ENCODE data around the gene GPC3.

Gene GPC3

DNA sequence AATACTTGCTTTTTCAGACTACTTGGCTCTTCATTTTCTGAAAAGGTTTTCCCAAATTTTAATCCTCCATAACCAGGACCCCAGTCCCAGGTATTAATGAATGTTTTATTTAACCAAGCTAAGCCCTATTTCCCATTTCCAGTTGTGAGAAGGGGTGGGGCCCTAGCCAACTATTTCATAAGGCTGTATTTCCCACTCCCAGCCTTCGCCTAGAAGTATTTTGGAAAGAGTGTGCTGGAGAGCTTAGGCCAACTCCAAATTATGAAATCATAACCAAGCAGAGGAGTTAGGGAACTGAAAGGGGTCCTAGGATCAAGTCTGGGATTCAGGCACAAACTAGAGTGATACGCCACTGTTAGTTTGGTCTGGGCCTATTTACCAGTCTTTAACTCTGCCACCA is 421.7 kb downstream of the GPC3 start:
- H3K4me1 ChIP-seq (ENCODE audit: insufficient read depth, low read length, severe bottlenecking), result no peaks in the 10 kb centered on the region

DNA sequence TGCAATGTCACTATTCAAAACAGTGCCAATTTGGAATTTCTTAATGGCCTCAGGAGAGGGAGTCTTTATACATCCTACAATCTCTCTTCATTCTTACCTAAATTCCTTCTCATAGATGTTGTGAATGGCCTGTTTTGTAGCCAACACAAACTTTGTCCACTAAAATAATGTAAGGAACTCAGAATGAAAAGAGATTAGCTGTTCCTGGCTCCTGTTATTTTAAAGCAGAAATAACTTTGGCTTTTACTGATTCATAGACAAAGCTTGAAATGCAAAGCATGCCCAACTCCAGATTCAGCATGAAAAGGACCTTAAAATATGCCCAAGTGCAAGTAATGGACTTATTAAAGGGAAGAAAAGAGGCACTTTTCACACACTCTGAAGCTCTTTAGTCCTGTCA is 424.1 kb downstream of the GPC3 start:
- no peaks in the 10 kb centered on the region for H3K9me2 ChIP-seq (ENCODE audit: low read depth, low read length)
- H3K4me3 ChIP-seq (ENCODE audit: low read depth, low read length, poor library complexity, severe bottlenecking), result no peak overlapping the region
- TF ChIP-seq, protein P1, sequence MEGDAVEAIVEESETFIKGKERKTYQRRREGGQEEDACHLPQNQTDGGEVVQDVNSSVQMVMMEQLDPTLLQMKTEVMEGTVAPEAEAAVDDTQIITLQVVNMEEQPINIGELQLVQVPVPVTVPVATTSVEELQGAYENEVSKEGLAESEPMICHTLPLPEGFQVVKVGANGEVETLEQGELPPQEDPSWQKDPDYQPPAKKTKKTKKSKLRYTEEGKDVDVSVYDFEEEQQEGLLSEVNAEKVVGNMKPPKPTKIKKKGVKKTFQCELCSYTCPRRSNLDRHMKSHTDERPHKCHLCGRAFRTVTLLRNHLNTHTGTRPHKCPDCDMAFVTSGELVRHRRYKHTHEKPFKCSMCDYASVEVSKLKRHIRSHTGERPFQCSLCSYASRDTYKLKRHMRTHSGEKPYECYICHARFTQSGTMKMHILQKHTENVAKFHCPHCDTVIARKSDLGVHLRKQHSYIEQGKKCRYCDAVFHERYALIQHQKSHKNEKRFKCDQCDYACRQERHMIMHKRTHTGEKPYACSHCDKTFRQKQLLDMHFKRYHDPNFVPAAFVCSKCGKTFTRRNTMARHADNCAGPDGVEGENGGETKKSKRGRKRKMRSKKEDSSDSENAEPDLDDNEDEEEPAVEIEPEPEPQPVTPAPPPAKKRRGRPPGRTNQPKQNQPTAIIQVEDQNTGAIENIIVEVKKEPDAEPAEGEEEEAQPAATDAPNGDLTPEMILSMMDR (IDR thresholded peaks at IDR 0.05; ENCODE audit: low read length), result no peak
- no peak for TF ChIP-seq EZH2 (IDR thresholded peaks at IDR 0.05; ENCODE audit: borderline replicate concordance, low read length)
- H3K27me3 ChIP-seq (ENCODE audit: insufficient read depth, low read length), result no peaks in the 10 kb centered on the region
- H3K4me2 ChIP-seq (ENCODE audit: low read length), result no peak overlapping the region
- H3F3A ChIP-seq (ENCODE audit: insufficient read depth, low read length), result no peaks in the 10 kb centered on the region
- no peak overlapping the region for H3K9ac ChIP-seq (ENCODE audit: low read length)
- no peaks in the 10 kb centered on the region for H4K20me1 ChIP-seq (ENCODE audit: insufficient read depth, low read length)
- H3K9me3 ChIP-seq (ENCODE audit: low read length), result no peaks in the 10 kb centered on the region
- no peaks in the 10 kb centered on the region for H3K36me3 ChIP-seq (ENCODE audit: insufficient read depth, low read length)
- H3K27ac ChIP-seq (ENCODE audit: low read depth, low read length, poor library complexity, severe bottlenecking), result no peak overlapping the region
- H2AFZ ChIP-seq (ENCODE audit: low read length), result no peak overlapping the region
- H3K4me1 ChIP-seq (ENCODE audit: insufficient read depth, low read length, severe bottlenecking), result no peaks in the 10 kb centered on the region
- no peaks in the 10 kb centered on the region for H3K79me2 ChIP-seq (ENCODE audit: insufficient read depth, low read length)

More for the DNA sequence above, 421.7 kb downstream of the GPC3 start:
- no peaks in the 10 kb centered on the region for H3K27me3 ChIP-seq (ENCODE audit: insufficient read depth, low read length)
- H3K27ac ChIP-seq (ENCODE audit: low read depth, low read length, poor library complexity, severe bottlenecking), result no peak overlapping the region
- TF ChIP-seq, protein P1 (IDR thresholded peaks at IDR 0.05; ENCODE audit: low read length), result no peak
- TF ChIP-seq EZH2 (IDR thresholded peaks at IDR 0.05; ENCODE audit: borderline replicate concordance, low read length), result no peak
- no peak overlapping the region for H3K4me2 ChIP-seq (ENCODE audit: low read length)
- no peaks in the 10 kb centered on the region for H3K9me3 ChIP-seq (ENCODE audit: low read length)
- H3K9ac ChIP-seq (ENCODE audit: low read length), result no peak overlapping the region
- no peaks in the 10 kb centered on the region for H3K9me2 ChIP-seq (ENCODE audit: low read depth, low read length)
- H3K79me2 ChIP-seq (ENCODE audit: insufficient read depth, low read length), result no peaks in the 10 kb centered on the region
- H4K20me1 ChIP-seq (ENCODE audit: insufficient read depth, low read length), result no peaks in the 10 kb centered on the region
- H3K4me3 ChIP-seq (ENCODE audit: low read depth, low read length, poor library complexity, severe bottlenecking), result no peak overlapping the region
- H3K36me3 ChIP-seq (ENCODE audit: insufficient read depth, low read length), result no peaks in the 10 kb centered on the region
- H3F3A ChIP-seq (ENCODE audit: insufficient read depth, low read length), result no peaks in the 10 kb centered on the region
- H2AFZ ChIP-seq (ENCODE audit: low read length), result no peak overlapping the region

DNA sequence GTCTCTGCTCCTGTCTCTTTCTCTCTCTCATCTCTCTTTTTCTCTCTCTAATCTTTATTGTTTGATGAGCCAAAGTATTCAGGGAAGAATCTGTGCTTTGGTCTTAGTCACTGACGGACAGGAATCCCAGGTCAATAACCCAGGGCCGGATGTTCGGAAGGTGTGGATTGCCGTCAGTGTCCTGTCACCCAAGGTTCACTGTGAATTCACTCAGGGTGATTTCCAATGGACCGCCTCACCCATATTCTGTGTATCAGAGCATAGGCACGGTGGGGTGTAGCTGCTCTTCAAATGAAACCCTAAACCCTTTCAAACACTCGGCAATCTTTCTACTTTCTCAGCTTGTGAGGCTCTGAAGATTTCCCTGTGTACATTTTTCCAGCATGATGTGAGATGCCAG is 425.5 kb downstream of the GPC3 start:
- no peak overlapping the region for H2AFZ ChIP-seq (ENCODE audit: low read length)
- H3K4me3 ChIP-seq (ENCODE audit: low read depth, low read length, poor library complexity, severe bottlenecking), result no peak overlapping the region
- no peak overlapping the region for H3K9ac ChIP-seq (ENCODE audit: low read length)
- no peaks in the 10 kb centered on the region for H3K79me2 ChIP-seq (ENCODE audit: insufficient read depth, low read length)
- H4K20me1 ChIP-seq (ENCODE audit: insufficient read depth, low read length), result no peaks in the 10 kb centered on the region
- no peaks in the 10 kb centered on the region for H3K9me2 ChIP-seq (ENCODE audit: low read depth, low read length)
- TF ChIP-seq EZH2 (IDR thresholded peaks at IDR 0.05; ENCODE audit: borderline replicate concordance, low read length), result no peak
- TF ChIP-seq, protein P1 (IDR thresholded peaks at IDR 0.05; ENCODE audit: low read length), result no peak
- no peaks in the 10 kb centered on the region for H3K4me1 ChIP-seq (ENCODE audit: insufficient read depth, low read length, severe bottlenecking)
- H3K27me3 ChIP-seq (ENCODE audit: insufficient read depth, low read length), result no peaks in the 10 kb centered on the region
- H3K9me3 ChIP-seq (ENCODE audit: low read length), result no peaks in the 10 kb centered on the region
- H3F3A ChIP-seq (ENCODE audit: insufficient read depth, low read length), result no peaks in the 10 kb centered on the region
- H3K27ac ChIP-seq (ENCODE audit: low read depth, low read length, poor library complexity, severe bottlenecking), result no peak overlapping the region
- no peak overlapping the region for H3K4me2 ChIP-seq (ENCODE audit: low read length)
- H3K36me3 ChIP-seq (ENCODE audit: insufficient read depth, low read length), result no peaks in the 10 kb centered on the region
